Activated T-helper 1 cell treated with Interleukin-2 at 50 U/mL for 16 hours (primary cell): ENCODE results near the gene USP28.

ENCODE experiments used
- DNase-seq: peaks from one replicate; pipeline ENCODE4 v3.0.0-alpha.2; 2020; ENCODE audit warnings: low read depth

Gene USP28

GRCh38 chr11:113876798-113877669 is 1.7 kb upstream of the USP28 start:
- DNase-seq: no peak

- DNase-seq: no peak
Observed at GRCh38 chr11:113876074-113876797, 864 bp upstream of the USP28 start.

- no peak for DNase-seq
Observed at GRCh38 chr11:113874581-113875233, 665 bp downstream of the USP28 start.

GRCh38 chr11:113874096-113874495 is 1.3 kb downstream of the USP28 start:
- no peak for DNase-seq

- no peak for DNase-seq
Observed at GRCh38 chr11:113873236-113873626, 2.1 kb downstream of the USP28 start.

- DNase-seq: no peak
Observed at GRCh38 chr11:113871336-113871735, 4.0 kb downstream of the USP28 start.

DNA sequence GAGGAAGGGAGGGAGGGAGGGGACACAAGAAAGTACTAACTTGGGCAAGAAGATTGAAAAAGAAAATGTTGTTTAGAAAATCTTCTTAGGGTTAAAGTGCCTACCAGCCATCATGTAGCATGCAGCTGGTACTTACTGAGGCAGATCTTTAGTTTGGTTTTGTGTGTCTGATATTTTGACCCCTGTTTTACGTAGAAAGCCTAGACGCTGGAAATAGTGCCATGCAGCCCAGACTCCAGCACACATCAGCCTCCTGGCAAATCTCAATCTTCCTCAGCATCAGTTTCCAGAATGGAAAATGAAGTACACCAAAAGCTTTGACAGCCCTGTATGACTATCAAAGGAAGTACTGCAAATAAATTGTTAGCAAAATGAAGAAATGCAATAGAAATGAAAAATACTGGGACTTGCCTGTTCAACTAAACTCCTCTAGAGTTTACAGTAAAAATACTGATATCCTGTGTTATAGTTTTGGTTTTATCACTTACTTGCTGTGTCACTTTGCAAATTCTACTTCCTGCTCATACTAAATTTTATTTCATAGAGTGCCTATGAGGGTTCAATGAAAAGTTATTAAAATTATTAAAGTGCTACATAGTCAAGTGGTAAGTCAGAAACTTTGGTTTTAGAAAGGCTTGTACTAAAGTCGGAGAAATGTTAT is 7.4 kb downstream of the USP28 start:
- no peak for DNase-seq

GRCh38 chr11:113865873-113866272 is 9.5 kb downstream of the USP28 start:
- DNase-seq: no peak

DNA sequence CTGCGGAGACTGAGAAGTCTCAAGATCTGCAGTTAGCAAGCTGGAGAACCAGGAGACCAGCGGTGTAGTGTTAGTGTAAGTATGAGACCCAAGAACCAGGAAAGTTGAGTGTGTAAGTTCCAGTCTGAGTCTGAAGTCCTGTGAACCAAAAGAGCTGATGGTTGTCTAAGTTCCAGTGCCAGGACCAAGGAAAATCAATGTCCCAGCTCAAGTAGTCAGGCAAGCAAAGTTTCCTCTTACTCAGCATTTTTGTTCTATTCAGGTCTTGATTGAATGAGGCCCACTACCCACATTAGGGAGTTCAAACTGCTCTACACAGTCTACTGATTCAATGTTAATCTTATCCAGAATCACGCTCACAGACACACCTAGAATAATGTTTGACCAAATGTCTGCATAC is 11.0 kb downstream of the USP28 start:
- DNase-seq: no peak

- DNase-seq: no peak
Observed at GRCh38 chr11:113862435-113862834, 12.9 kb downstream of the USP28 start.

DNA sequence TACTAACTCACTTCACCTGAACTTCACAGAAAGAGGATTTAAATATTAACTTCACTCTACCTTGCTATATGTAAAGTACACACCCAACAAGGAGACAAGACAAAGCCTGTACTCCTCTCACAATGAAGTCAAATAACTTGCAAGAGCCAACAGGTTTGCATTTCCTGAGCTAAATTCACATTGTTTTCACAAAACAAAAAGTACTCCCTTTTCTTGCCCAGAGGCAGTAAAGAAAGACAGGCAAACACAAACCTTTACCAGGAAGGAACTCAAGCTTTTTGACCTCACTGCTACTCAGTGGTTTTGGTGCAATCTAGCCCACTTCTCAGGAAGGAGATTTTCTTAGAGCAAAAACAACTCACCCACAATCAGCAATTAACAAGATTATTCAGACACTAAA is 15.7 kb downstream of the USP28 start:
- DNase-seq: no peak

- DNase-seq: no peak
Observed at GRCh38 chr11:113856966-113857759, 18.2 kb downstream of the USP28 start.

- DNase-seq: no peak
Observed at GRCh38 chr11:113855803-113856202, 19.6 kb downstream of the USP28 start.

GRCh38 chr11:113850188-113850587 is 25.2 kb downstream of the USP28 start:
- no peak for DNase-seq

- no peak for DNase-seq
Observed at GRCh38 chr11:113849713-113850112, 25.7 kb downstream of the USP28 start.

DNA sequence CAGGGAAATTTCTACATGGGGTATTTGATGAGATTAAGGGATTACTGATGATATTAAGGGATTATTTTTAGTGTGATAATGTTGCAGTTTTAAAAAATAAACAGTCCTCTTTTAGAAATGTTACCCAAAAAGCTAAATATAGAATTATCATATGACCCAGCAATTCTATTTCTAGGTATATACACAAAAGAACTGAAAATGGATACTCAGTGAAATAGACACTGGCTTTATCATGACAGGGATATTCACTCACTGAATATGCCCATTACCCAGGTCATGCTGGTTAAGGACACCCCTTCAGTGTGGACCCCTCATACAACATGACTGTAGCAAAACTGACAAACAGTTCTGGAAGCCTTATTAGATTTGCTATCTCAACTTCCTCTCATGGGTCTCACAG is 27.8 kb downstream of the USP28 start:
- no peak for DNase-seq

- DNase-seq: no peak
Observed at GRCh38 chr11:113847111-113847510, 28.3 kb downstream of the USP28 start.

DNA sequence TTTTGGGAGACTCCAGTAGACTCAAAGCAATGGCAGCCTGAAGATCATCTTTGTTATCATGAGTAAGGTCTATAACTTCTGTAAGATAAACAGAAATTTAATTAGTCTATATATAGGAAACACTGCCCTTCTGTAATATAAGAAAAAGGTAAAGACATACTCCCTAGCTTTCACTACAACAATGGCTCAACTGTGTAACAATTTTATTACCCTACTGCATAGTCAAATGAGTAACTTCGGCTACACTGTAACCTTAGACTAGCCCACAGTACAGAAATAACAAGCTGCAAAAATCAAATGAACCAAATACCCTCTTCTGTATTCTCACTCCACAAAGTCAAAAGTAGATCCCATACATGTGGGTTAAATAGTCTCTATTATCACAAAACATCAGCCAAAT is 33.7 kb downstream of the USP28 start:
- DNase-seq: no peak

- DNase-seq: no peak
Observed at GRCh38 chr11:113840932-113841664, 34.3 kb downstream of the USP28 start.

DNA sequence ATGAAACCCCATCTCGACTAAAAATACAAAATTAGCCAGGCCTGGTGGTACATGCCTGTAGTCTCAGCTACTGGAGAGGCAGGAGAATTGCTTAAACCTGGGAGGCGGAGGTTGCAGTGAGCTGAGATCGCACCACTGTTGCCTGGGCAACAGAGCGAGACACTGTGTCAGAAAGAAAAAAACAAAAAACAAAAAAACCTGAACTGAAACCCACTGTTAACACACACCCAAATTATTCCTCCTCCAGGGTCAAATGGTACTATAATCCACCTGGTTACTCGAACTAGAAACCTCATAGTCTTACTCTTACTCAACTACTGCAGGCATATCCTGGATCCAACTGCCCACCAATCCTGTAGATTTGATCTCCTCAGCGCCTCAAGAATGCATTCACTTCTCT is 35.5 kb downstream of the USP28 start:
- DNase-seq: no peak

DNA sequence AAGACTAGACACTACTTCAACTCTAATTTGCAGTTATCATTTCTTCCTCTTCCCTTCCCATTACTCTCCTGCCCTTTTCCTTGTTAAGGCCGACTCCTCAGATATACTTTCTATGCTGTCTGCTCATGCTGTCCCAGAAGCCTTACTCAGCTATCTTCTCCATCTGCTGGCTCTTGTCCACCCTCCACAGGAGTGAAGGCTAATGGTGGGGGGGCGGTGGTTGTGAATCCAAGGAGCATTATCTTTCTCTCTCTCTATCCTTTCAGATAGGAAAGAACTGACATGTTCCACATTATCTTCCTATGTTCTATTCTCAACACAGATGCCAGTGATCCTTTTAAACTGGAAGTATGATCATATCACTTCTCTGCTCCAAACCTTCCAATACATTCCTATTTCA is 37.4 kb downstream of the USP28 start:
- DNase-seq: no peak
